NCI-H1105 (cell line): Measurements from ENCODE around the gene KCTD21.

Experiments
- DNase-seq: peaks from one replicate; lab custom pipeline; 2025; lab: John Stamatoyannopoulos, UW

The KCTD21 gene

GRCh38 chr11:78139422-78140391 lies 48.7 kb downstream of the KCTD21 start, which contains the start of gene ALG8:
Gene ALG8, minus strand, starts transcription at chr11:78139626. Its CDS starts 38 bp downstream, at chr11:78139588.
- DNase-seq: peak; percentile 97

GRCh38 chr11:78138694-78139421 lies 49.6 kb downstream of the KCTD21 start:
- DNase-seq: peak; percentile 20

DNA sequence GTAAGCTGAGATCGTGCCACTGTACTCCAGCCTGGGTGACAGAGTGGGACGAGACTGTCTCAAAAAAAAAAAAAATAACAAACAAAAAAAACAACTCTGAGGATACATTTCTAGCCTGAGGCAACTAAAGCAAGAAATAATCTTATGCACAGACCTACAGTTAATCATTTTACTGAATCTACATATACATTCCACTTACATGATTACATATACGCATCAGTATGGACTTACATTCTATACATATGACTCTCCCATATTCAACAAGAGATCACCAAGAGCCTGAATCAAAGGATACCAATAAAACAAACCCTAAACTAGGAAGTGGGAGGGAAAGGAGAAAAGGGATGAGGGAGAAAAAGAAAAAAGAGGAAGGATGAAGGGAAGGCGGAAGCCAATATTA lies 50.1 kb downstream of the KCTD21 start:
- DNase-seq: no peak

GRCh38 chr11:78132475-78132874 lies 56.0 kb downstream of the KCTD21 start:
- no peak for DNase-seq

DNA sequence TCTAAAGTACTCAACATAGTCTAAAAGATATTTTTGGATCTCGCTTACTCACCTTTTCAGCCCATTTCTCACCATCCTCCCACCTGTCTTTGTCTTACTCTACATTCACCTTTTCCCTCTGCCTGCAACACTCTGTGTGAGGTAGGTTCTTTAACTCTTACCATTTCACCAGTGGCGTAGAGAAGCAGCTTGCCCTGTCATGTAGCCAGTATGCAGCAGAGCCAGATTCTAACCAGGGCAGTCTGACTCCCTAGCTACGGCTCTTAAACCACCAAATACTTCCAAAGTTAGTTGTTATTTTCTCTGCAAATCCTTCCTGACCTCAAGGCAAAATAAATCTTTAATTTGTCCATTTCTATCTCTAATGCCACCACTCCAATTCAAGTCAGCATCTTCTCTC lies 56.5 kb downstream of the KCTD21 start:
- DNase-seq: no peak

- no peak for DNase-seq
These were observed 61.0 kb downstream of the KCTD21 start for GRCh38 chr11:78127403-78127802.
